Fibroblast of lung (primary cell): Measurements from ENCODE around the gene SPOCK1. TPM values are rescaled to one million over a fixed set of nuclear protein-coding genes. Genes with fewer than 3 reads are reported as not detected.

Experiments used
- DNase-seq, 2 donors: peaks; one replicate each; pipeline versions ENCODE4 v3.0.0 to v3.0.0-alpha.2; 2010; ENCODE audit warnings: low read depth in 2 of 2
- H2AFZ ChIP-seq: 2 replicates; pipeline ENCODE4 v1.5.1; 2012; ENCODE audit warnings: low read length, control low read depth, inconsistent platforms
- H3K27ac ChIP-seq: 2 replicates; pipeline ENCODE4 v1.5.1; 2011; ENCODE audit warnings: low read length, control low read depth; ENCODE audit not compliant: insufficient read depth
- H3K27me3 ChIP-seq: 2 replicates; pipeline ENCODE4 v1.5.1; 2011; ENCODE audit warnings: mild to moderate bottlenecking, low read length; ENCODE audit not compliant: control insufficient read depth, insufficient read depth
- H3K36me3 ChIP-seq: 2 replicates; pipeline ENCODE4 v1.5.1; 2011; ENCODE audit warnings: low read length; ENCODE audit not compliant: control insufficient read depth, insufficient read depth
- H3K4me1 ChIP-seq: 2 replicates; pipeline ENCODE4 v1.5.1; 2011; ENCODE audit warnings: low read length; ENCODE audit not compliant: control insufficient read depth, insufficient read depth; ENCODE audit errors: extremely low read depth
- H3K4me2 ChIP-seq: 2 replicates; pipeline ENCODE4 v1.5.1; 2011; ENCODE audit warnings: low read length, control low read depth; ENCODE audit not compliant: insufficient read depth; ENCODE audit errors: extremely low read depth
- H3K4me3 ChIP-seq, 4 experiments: fragments of 200-600 bp in 1 of 4; sonication (generic) in 1 of 4; replicated peaks in 1 of 4; 2 replicates each; pipeline ENCODE4 v1.5.1; 2011 to 2016; ENCODE audit warnings: low read length in 4 of 4, low read depth in 3 of 4, mild to moderate bottlenecking in 3 of 4, control low read depth in 2 of 4, inconsistent platforms in 1 of 4, mixed read lengths in 1 of 4; ENCODE audit not compliant: insufficient read depth in 1 of 4; ENCODE audit errors: control extremely low read depth in 1 of 4
- H3K79me2 ChIP-seq: 2 replicates; pipeline ENCODE4 v1.5.1; 2012; ENCODE audit warnings: mild to moderate bottlenecking, low read length, inconsistent platforms; ENCODE audit not compliant: control insufficient read depth, insufficient read depth
- H3K9ac ChIP-seq: 2 replicates; pipeline ENCODE4 v1.5.1; 2011; ENCODE audit warnings: mild to moderate bottlenecking, low read length, control low read depth; ENCODE audit not compliant: insufficient read depth
- H3K9me3 ChIP-seq: 2 replicates; pipeline ENCODE4 v1.5.1; 2012; ENCODE audit warnings: low read depth, low read length; ENCODE audit not compliant: control insufficient read depth, insufficient read depth
- H4K20me1 ChIP-seq: 2 replicates; pipeline ENCODE4 v1.5.1; 2011; ENCODE audit warnings: low read length; ENCODE audit not compliant: control insufficient read depth, insufficient read depth; ENCODE audit errors: extremely low read depth
- CTCF ChIP-seq, 2 donors: IDR thresholded peaks in 1 of 2; conservative IDR thresholded peaks in 1 of 2; 1 replicate in 1 of 2; 2 replicates in 1 of 2; pipeline ENCODE4 v1.5.1; 2011 to 2012; ENCODE audit warnings: low read length in 2 of 2, control low read depth in 1 of 2, inconsistent platforms in 1 of 2, low read depth in 1 of 2, mild to moderate bottlenecking in 1 of 2
- EZH2 ChIP-seq: IDR thresholded peaks from 2 replicates; pipeline ENCODE4 v1.5.1; 2012; ENCODE audit warnings: low read length, control low read depth, mild to moderate bottlenecking; ENCODE audit errors: missing control alignments
- polyA plus RNA-seq, 2 donors: library from polyadenylated mRNA; depleted of rRNA in 1 of 2; stranded (reverse) in 1 of 2; unstranded in 1 of 2; fragments of >200 nt; gene quantifications; 2 replicates each; pipeline ENCODE4 v1.2.1, GENCODE V29; 2011 to 2012; ENCODE audit warnings: missing spikeins in 1 of 2
- total RNA-seq: library from RNA; depleted of rRNA; stranded (reverse); fragments of >200 nt; gene quantifications from 2 replicates; pipeline ENCODE4 v1.2.1, GENCODE V29; 2014

SPOCK1 gene
- total and polyA plus RNA-seq, 2 donors (not counting 1 experiment from before 2014, with no cell fraction given) = 11.1 to 34.9 TPM

- TF ChIP-seq CTCF (conservative IDR thresholded peaks at IDR 0.05 in 1 of 2, IDR thresholded peaks at IDR 0.05 in 1 of 2; ENCODE audit: low read depth in 1 of 2, low read length in 2 of 2) (no peak), EZH2 (no peak)
- Histone ChIP-seq H3K4me2 (no peak overlapping the region), H3K79me2 (no peaks in the 10 kb centered on the region)
These were observed 155.1 kb downstream of the SPOCK1 start for GRCh38 chr5:137344021-137344420.

GRCh38 chr5:137342764-137343163 is 156.4 kb downstream of the SPOCK1 start:
- peak in 1 of 2 donors; percentile 77 for DNase-seq
- Histone ChIP-seq H3K4me2 (no peak overlapping the region), H3K27ac (no peak overlapping the region)

More at GRCh38 chr5:137344021-137344420, 155.1 kb downstream of the SPOCK1 start:
- no peak overlapping the region for H3K9ac ChIP-seq
- H3K27me3 ChIP-seq = no peaks in the 10 kb centered on the region
- no peaks in the 10 kb centered on the region for H3K36me3 ChIP-seq
- H3K4me3 ChIP-seq = no peak overlapping the region
- H2AFZ ChIP-seq = no peak overlapping the region
- H3K27ac ChIP-seq = no peak overlapping the region
- H3K9me3 ChIP-seq = no peaks in the 10 kb centered on the region
- H4K20me1 ChIP-seq = no peaks in the 10 kb centered on the region
- DNase-seq = no peak
- H3K4me1 ChIP-seq = no peaks in the 10 kb centered on the region

GRCh38 chr5:137341831-137342230 is 157.3 kb downstream of the SPOCK1 start:
- Histone ChIP-seq H3K9ac (no peak overlapping the region), H3K36me3 (no peaks in the 10 kb centered on the region), H3K4me3 (no peak overlapping the region), H4K20me1 (no peaks in the 10 kb centered on the region), H2AFZ (no peak overlapping the region), H3K4me2 (no peak overlapping the region), H3K79me2 (no peaks in the 10 kb centered on the region), H3K27me3 (no peaks in the 10 kb centered on the region), H3K4me1 (no peaks in the 10 kb centered on the region), H3K27ac (no peak overlapping the region), H3K9me3 (no peaks in the 10 kb centered on the region)
- TF ChIP-seq CTCF (conservative IDR thresholded peaks at IDR 0.05 in 1 of 2, IDR thresholded peaks at IDR 0.05 in 1 of 2; ENCODE audit: low read depth in 1 of 2, low read length in 2 of 2) (no peak), EZH2 (no peak)
- no peak for DNase-seq

More at GRCh38 chr5:137342764-137343163, 156.4 kb downstream of the SPOCK1 start:
- Histone ChIP-seq H3K36me3 (no peaks in the 10 kb centered on the region), H3K4me3 (no peak overlapping the region), H3K27me3 (no peaks in the 10 kb centered on the region), H2AFZ (no peak overlapping the region), H3K9me3 (no peaks in the 10 kb centered on the region), H3K4me1 (no peaks in the 10 kb centered on the region), H3K9ac (no peak overlapping the region), H3K79me2 (no peaks in the 10 kb centered on the region), H4K20me1 (no peaks in the 10 kb centered on the region)
- TF ChIP-seq EZH2 (no peak), CTCF (conservative IDR thresholded peaks at IDR 0.05 in 1 of 2, IDR thresholded peaks at IDR 0.05 in 1 of 2; ENCODE audit: low read depth in 1 of 2, low read length in 2 of 2) (no peak)
